GM21526 (cell line): ENCODE measurements around the gene SEMA5A.

Source experiments
- ATAC-seq: cut with Tn5 transposase; IDR thresholded peaks from one replicate; pipeline ENCODE4 v1.9.1; 2021; ENCODE audit warnings: moderate library complexity; ENCODE audit not compliant: unreplicated experiment, low FRiP score

SEMA5A gene

GRCh38 chr5:9149988-9150387 is 395.9 kb downstream of the SEMA5A start:
- no peak for ATAC-seq

GRCh38 chr5:9148242-9148641 is 397.6 kb downstream of the SEMA5A start:
- no peak for ATAC-seq

GRCh38 chr5:9140711-9141110 is 405.2 kb downstream of the SEMA5A start:
- no peak for ATAC-seq

GRCh38 chr5:9140202-9140601 is 405.7 kb downstream of the SEMA5A start:
- ATAC-seq: no peak

GRCh38 chr5:9139344-9139743 is 406.5 kb downstream of the SEMA5A start:
- ATAC-seq: no peak

GRCh38 chr5:9128136-9128535 is 417.7 kb downstream of the SEMA5A start:
- ATAC-seq: no peak

- no peak for ATAC-seq
Measured at GRCh38 chr5:9126490-9126889, 419.4 kb downstream of the SEMA5A start.

- no peak for ATAC-seq
Measured at GRCh38 chr5:9125852-9126251, 420.0 kb downstream of the SEMA5A start.

GRCh38 chr5:9124838-9125237 is 421.0 kb downstream of the SEMA5A start:
- no peak for ATAC-seq

GRCh38 chr5:9124071-9124470 is 421.8 kb downstream of the SEMA5A start:
- no peak for ATAC-seq

- ATAC-seq: no peak
Measured at GRCh38 chr5:9122528-9122927, 423.3 kb downstream of the SEMA5A start.

GRCh38 chr5:9121597-9121996 is 424.3 kb downstream of the SEMA5A start:
- no peak for ATAC-seq

GRCh38 chr5:9118852-9119251 is 427.0 kb downstream of the SEMA5A start:
- no peak for ATAC-seq

- no peak for ATAC-seq
Measured at GRCh38 chr5:9115093-9115492, 430.8 kb downstream of the SEMA5A start.

GRCh38 chr5:9112520-9113291 is 433.2 kb downstream of the SEMA5A start:
- no peak for ATAC-seq

GRCh38 chr5:9108162-9108561 is 437.7 kb downstream of the SEMA5A start:
- no peak for ATAC-seq

GRCh38 chr5:9105851-9106250 is 440.0 kb downstream of the SEMA5A start:
- ATAC-seq: no peak

GRCh38 chr5:9104571-9105339 is 441.1 kb downstream of the SEMA5A start:
- ATAC-seq: no peak

GRCh38 chr5:9103290-9103689 is 442.6 kb downstream of the SEMA5A start:
- ATAC-seq: no peak

GRCh38 chr5:9099689-9100088 is 446.2 kb downstream of the SEMA5A start:
- ATAC-seq: no peak

GRCh38 chr5:9098990-9099389 is 446.9 kb downstream of the SEMA5A start:
- ATAC-seq: no peak

GRCh38 chr5:9094582-9094981 is 451.3 kb downstream of the SEMA5A start:
- ATAC-seq: no peak
